ENCODE results near the gene CYP3A4. TPM values are rescaled to one million over a fixed set of nuclear protein-coding genes. Genes with fewer than 3 reads are reported as not detected.

Gene CYP3A4
- total and polyA plus RNA-seq, 9 of the 15 experiments (the other 6 are each of a cell fraction or from before 2014, with no cell fraction given): 0.07 to 0.08 TPM; not detected in 7

GRCh38 chr7:99791667-99792369, 7.8 kb upstream of the CYP3A4 start:
- CTCF ChIA-PET (ENCODE audit: low intra/inter-chr PET ratio): no interaction called here
- 24% methylated on average over 5 of the region's 5 CpGs for WGBS (ENCODE audit: insufficient coverage, low coverage, missing lambda C conversion rate)
- peak; percentile 50 for ATAC-seq
- H3K36me3 ChIP-seq (ENCODE audit: control insufficient read depth, insufficient read depth, low read length): no peaks in the 10 kb centered on the region
- no peak overlapping the region for H3K27ac ChIP-seq (ENCODE audit: extremely low read depth, low read depth, low read length)
- in situ Hi-C loops (cut with MboI): no loop called here
- no peaks in the 10 kb centered on the region for H3K9me1 ChIP-seq (ENCODE audit: control insufficient read depth, insufficient read depth, low read length)
- H3K4me2 ChIP-seq (ENCODE audit: insufficient read depth, low read length): no peak overlapping the region
- no peak overlapping the region for H3K4me3 ChIP-seq
- POLR2A ChIA-PET: interaction anchor here (0.6 kb wide), 1 partner anchor 14 kb away, joined by 3 read pairs; no protein-coding TSS in a partner anchor
- no peaks in the 10 kb centered on the region for H3K27me3 ChIP-seq (ENCODE audit: control insufficient read depth in 2 of 2, insufficient read depth in 2 of 2, low read length in 2 of 2)
- H3K79me2 ChIP-seq (ENCODE audit: control insufficient read depth, insufficient read depth, low read length): no peaks in the 10 kb centered on the region
- FAIRE-seq: peak; percentile 26
- peaks cover 0 to 3% of the 10 kb centered on the region in 2 experiments; a peak in 2 of 5 replicates for H3K4me1 ChIP-seq (replicated peaks in 1 of 2; ENCODE audit: control insufficient read depth in 2 of 2, insufficient read depth in 2 of 2, low read length in 2 of 2)
- H4K20me1 ChIP-seq (replicated peaks; ENCODE audit: control insufficient read depth, insufficient read depth, low read length): no peaks in the 10 kb centered on the region
- peak overlapping the region in 1 of 2 experiments; percentile 4; a peak in 1 of 4 replicates for H3K9ac ChIP-seq (ENCODE audit: insufficient read depth in 1 of 2, low read depth in 2 of 2, low read length in 2 of 2)
- BruUV-seq (replicated peaks): no TSS peak
- no peaks in the 10 kb centered on the region for H3K9me3 ChIP-seq (replicated peaks; ENCODE audit: control insufficient read depth, insufficient read depth, low read depth, low read length)
- TF ChIP-seq EGR1 (conservative IDR thresholded peaks at IDR 0.05) (no peak), ZC3H4 (CRISPR knock-in tag; IDR thresholded peaks at IDR 0.05; ENCODE audit: borderline replicate concordance) (no peak), RUNX1 (IDR thresholded peaks at IDR 0.05; ENCODE audit: low read depth) (no peak), CEBPB (tag; IDR thresholded peaks at IDR 0.05) (no peak), NCOA2 (IDR thresholded peaks at IDR 0.05; ENCODE audit: partially characterized antibody in 2 of 2) (no peak), PRMT5 (CRISPR knock-in tag; IDR thresholded peaks at IDR 0.05) (no peak), ZNF76 (CRISPR knock-in tag; IDR thresholded peaks at IDR 0.05; ENCODE audit: borderline replicate concordance) (no peak)
- H2AFZ ChIP-seq (ENCODE audit: low read depth, low read length): no peak overlapping the region
- intact Hi-C loops (cut with micrococcal nuclease): loop anchor here (5.0 kb wide), 1 partner anchor 40 kb away; no protein-coding TSS in a partner anchor
- DNase-seq (ENCODE audit: extremely low read depth in 1 of 4, low spot score in 3 of 4): no peak

All from K562 (cell line).